Measurements from ENCODE around the gene SEC11A. TPM values are rescaled to one million over a fixed set of nuclear protein-coding genes. Genes with fewer than 3 reads are reported as not detected.

The SEC11A gene
- total RNA-seq, 1 donor from 2014 or later: 589 TPM

DNA sequence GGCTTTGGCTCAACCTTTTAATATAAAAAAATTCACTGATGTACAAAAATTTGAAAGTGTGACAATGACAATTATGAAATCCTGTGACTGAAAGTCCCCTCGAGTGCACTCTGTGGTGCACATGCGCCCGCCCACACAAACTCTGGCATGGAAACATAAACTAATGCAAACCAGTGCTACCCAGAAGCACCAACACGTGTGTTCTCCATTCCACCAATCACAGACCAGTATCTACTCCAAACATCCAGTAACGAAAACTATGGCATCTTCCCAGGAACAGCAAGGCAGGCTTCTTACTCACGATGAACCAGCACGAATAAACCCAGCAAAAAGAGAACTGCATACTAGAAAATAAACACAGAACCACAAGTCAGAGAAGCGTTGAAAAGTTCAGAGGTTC lies 46.2 kb downstream of the SEC11A start:
- Histone ChIP-seq H3K79me2 (ENCODE audit: low read depth) (no peaks in the 10 kb centered on the region), H2AFZ (replicated peaks) (no peak overlapping the region), H3K9ac (no peak overlapping the region), H3K4me1 (no peaks in the 10 kb centered on the region), H3K9me3 (ENCODE audit: low read depth) (no peaks in the 10 kb centered on the region), H3K27ac (no peak overlapping the region), H4K20me1 (ENCODE audit: low read depth) (no peaks in the 10 kb centered on the region), H3K36me3 (peaks cover 7% of the 10 kb centered on the region), H3K4me3 (no peak overlapping the region), H3K27me3 (no peaks in the 10 kb centered on the region), H3K4me2 (no peak overlapping the region), H3F3A (ENCODE audit: low read depth) (no peaks in the 10 kb centered on the region)
- TF ChIP-seq CTCF (IDR thresholded peaks at IDR 0.05): no peak
- TF ChIP-seq EZH2phosphoT487 (IDR thresholded peaks at IDR 0.05): no peak
- no peak for TF ChIP-seq EZH2 (IDR thresholded peaks at IDR 0.05)
- Mint-ChIP-seq H3K4me3 (no peak overlapping the region), H3K36me3 (peaks cover 38% of the 10 kb centered on the region), H3K27ac (no peak overlapping the region), H3K27me3 (ENCODE audit: insufficient read depth, low read depth) (peaks cover 3% of the 10 kb centered on the region), H3K9me3 (no peaks in the 10 kb centered on the region), H3K4me1 (no peaks in the 10 kb centered on the region)
- DNase-seq (ENCODE audit: low spot score): no peak

DNA sequence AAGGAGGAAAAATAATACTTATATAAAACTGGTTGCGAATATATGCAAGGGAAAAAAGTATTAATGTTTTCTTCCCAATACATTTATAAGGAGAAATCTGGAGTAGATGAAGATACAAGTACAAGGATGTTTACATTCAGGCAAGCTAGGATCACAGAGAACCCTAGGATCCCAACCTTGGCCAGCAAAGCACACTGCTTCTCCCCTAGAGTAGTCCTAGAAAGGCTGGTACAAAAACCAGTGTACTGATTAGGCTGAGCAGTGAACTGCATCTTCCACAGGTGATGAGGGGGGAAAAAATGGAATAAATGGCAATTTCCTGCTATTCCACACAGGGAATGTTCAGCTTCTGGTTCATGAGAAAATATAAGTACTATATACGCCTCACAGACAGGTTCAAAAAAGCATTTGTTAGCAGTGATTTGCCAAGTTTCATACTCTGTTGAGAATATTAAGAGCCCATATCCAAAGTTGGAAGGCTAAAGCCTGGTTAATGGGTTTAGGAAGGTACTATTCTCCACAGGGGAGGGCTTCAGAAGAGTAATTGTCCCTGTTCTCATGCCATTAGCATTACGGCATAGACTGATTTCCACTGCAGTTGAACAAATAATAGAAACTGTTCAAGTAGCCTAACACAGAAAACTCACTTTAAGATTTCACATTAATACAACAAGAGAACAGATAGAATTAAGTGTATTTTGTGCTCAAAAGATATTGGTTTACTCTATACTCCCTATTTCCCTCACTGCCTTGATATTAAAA lies 47.5 kb downstream of the SEC11A start:
- Histone ChIP-seq H3F3A (ENCODE audit: low read depth) (no peaks in the 10 kb centered on the region), H3K27me3 (no peaks in the 10 kb centered on the region), H2AFZ (replicated peaks) (no peak overlapping the region), H3K36me3 (peaks cover 7% of the 10 kb centered on the region), H3K27ac (no peak overlapping the region), H3K9me3 (ENCODE audit: low read depth) (no peaks in the 10 kb centered on the region), H3K4me3 (no peak overlapping the region), H3K79me2 (ENCODE audit: low read depth) (no peaks in the 10 kb centered on the region), H3K4me1 (no peaks in the 10 kb centered on the region), H3K4me2 (no peak overlapping the region), H3K9ac (no peak overlapping the region), H4K20me1 (ENCODE audit: low read depth) (no peaks in the 10 kb centered on the region)
- TF ChIP-seq CTCF (IDR thresholded peaks at IDR 0.05) (no peak), EZH2 (IDR thresholded peaks at IDR 0.05) (no peak), EZH2phosphoT487 (IDR thresholded peaks at IDR 0.05) (no peak)
- DNase-seq (ENCODE audit: low spot score): no peak
- H3K27ac Mint-ChIP-seq: no peak overlapping the region
- H3K27me3 Mint-ChIP-seq (ENCODE audit: insufficient read depth, low read depth): peaks cover 2% of the 10 kb centered on the region
- H3K9me3 Mint-ChIP-seq: no peaks in the 10 kb centered on the region
- H3K4me3 Mint-ChIP-seq: no peak overlapping the region
- H3K4me1 Mint-ChIP-seq: no peaks in the 10 kb centered on the region
- peaks cover 33% of the 10 kb centered on the region for H3K36me3 Mint-ChIP-seq

- DNase-seq (ENCODE audit: low spot score): no peak
- H3K4me1 Mint-ChIP-seq: no peaks in the 10 kb centered on the region
- Histone ChIP-seq H3K27me3 (no peaks in the 10 kb centered on the region), H3K9me3 (ENCODE audit: low read depth) (no peaks in the 10 kb centered on the region), H4K20me1 (ENCODE audit: low read depth) (no peaks in the 10 kb centered on the region), H3F3A (ENCODE audit: low read depth) (no peaks in the 10 kb centered on the region), H3K36me3 (peaks cover 7% of the 10 kb centered on the region), H3K4me2 (no peak overlapping the region), H3K79me2 (ENCODE audit: low read depth) (no peaks in the 10 kb centered on the region), H3K9ac (no peak overlapping the region), H3K4me1 (no peaks in the 10 kb centered on the region), H2AFZ (replicated peaks) (no peak overlapping the region), H3K4me3 (no peak overlapping the region), H3K27ac (no peak overlapping the region)
- H3K27ac Mint-ChIP-seq: no peak overlapping the region
- peaks cover 26% of the 10 kb centered on the region for H3K36me3 Mint-ChIP-seq
- no peaks in the 10 kb centered on the region for H3K27me3 Mint-ChIP-seq (ENCODE audit: insufficient read depth, low read depth)
- TF ChIP-seq EZH2phosphoT487 (IDR thresholded peaks at IDR 0.05) (no peak), EZH2 (IDR thresholded peaks at IDR 0.05) (no peak), CTCF (IDR thresholded peaks at IDR 0.05) (no peak)
- H3K9me3 Mint-ChIP-seq: no peaks in the 10 kb centered on the region
- no peak overlapping the region for H3K4me3 Mint-ChIP-seq
Observed at GRCh38 chr15:84666373-84666772, 49.6 kb downstream of the SEC11A start.

Measured in neural progenitor cell (in vitro differentiated cells).